Astrocyte (in vitro differentiated cells and primary cell): ENCODE results near the gene SPON2. TPM values are rescaled to one million over a fixed set of nuclear protein-coding genes. Genes with fewer than 3 reads are reported as not detected.

Source experiments
- DNase-seq: peaks from one replicate; pipeline ENCODE4 v3.0.0-alpha.2; 2010; ENCODE audit warnings: low read depth
- FAIRE-seq: peaks from 2 replicates; lab custom pipeline; 2011; peaks lifted over from hg19 to GRCh38; lab: Jason Lieb, UNC
- H2AFZ ChIP-seq: 2 replicates; pipeline ENCODE4 v1.6.0; 2012; ENCODE audit warnings: low read depth, low read length, inconsistent platforms
- H3K27ac ChIP-seq: 2 replicates; pipeline ENCODE4 v1.5.1; 2011; ENCODE audit warnings: low read depth, low read length, inconsistent platforms
- H3K27me3 ChIP-seq: 2 replicates; pipeline ENCODE4 v1.6.0; 2011; ENCODE audit warnings: low read length, inconsistent platforms; ENCODE audit not compliant: insufficient read depth
- H3K36me3 ChIP-seq: 2 replicates; pipeline ENCODE4 v1.5.1; 2011; ENCODE audit warnings: low read length, inconsistent platforms; ENCODE audit not compliant: insufficient read depth
- H3K4me1 ChIP-seq: 2 replicates; pipeline ENCODE4 v1.5.1; 2011; ENCODE audit warnings: low read length, inconsistent platforms; ENCODE audit not compliant: insufficient read depth
- H3K4me2 ChIP-seq: 2 replicates; pipeline ENCODE4 v1.6.0; 2012; ENCODE audit warnings: low read length, inconsistent platforms
- H3K4me3 ChIP-seq: 2 replicates; pipeline ENCODE4 v1.5.1; 2011; ENCODE audit warnings: low read depth, mild to moderate bottlenecking, low read length, inconsistent platforms; ENCODE audit not compliant: insufficient read depth
- H3K79me2 ChIP-seq: 2 replicates; pipeline ENCODE4 v1.6.0; 2012; ENCODE audit warnings: mild to moderate bottlenecking, low read length, inconsistent platforms; ENCODE audit not compliant: insufficient read depth
- H3K9ac ChIP-seq: 2 replicates; pipeline ENCODE4 v1.6.0; 2012; ENCODE audit warnings: mild to moderate bottlenecking, low read length, inconsistent platforms
- H3K9me3 ChIP-seq: 2 replicates; pipeline ENCODE4 v1.5.1; 2012; ENCODE audit warnings: low read depth, mild to moderate bottlenecking, low read length, inconsistent platforms; ENCODE audit not compliant: insufficient read depth
- H4K20me1 ChIP-seq: 2 replicates; pipeline ENCODE4 v1.6.0; 2012; ENCODE audit warnings: low read length, inconsistent platforms; ENCODE audit not compliant: insufficient read depth
- H3K27ac Mint-ChIP-seq: one replicate; pipeline ENCODE4 v1.8.0; 2021; ENCODE audit warnings: mild to moderate bottlenecking, mixed read lengths; ENCODE audit not compliant: unreplicated experiment
- H3K27me3 Mint-ChIP-seq: one replicate; pipeline ENCODE4 v1.8.0; 2021; ENCODE audit warnings: low read depth, mixed read lengths; ENCODE audit not compliant: unreplicated experiment
- H3K36me3 Mint-ChIP-seq: one replicate; pipeline ENCODE4 v1.8.0; 2021; ENCODE audit warnings: low read depth, mixed read lengths; ENCODE audit not compliant: unreplicated experiment
- H3K4me1 Mint-ChIP-seq: one replicate; pipeline ENCODE4 v1.8.0; 2021; ENCODE audit warnings: low read depth, mixed read lengths; ENCODE audit not compliant: unreplicated experiment
- H3K4me3 Mint-ChIP-seq: one replicate; pipeline ENCODE4 v1.8.0; 2021; ENCODE audit warnings: mild to moderate bottlenecking, moderate library complexity, mixed read lengths; ENCODE audit not compliant: unreplicated experiment
- H3K9me3 Mint-ChIP-seq: one replicate; pipeline ENCODE4 v1.8.0; 2021; ENCODE audit warnings: mild to moderate bottlenecking, mixed read lengths; ENCODE audit not compliant: unreplicated experiment
- EZH2 ChIP-seq: IDR thresholded peaks from 2 replicates; pipeline ENCODE4 v1.6.1; 2012; ENCODE audit warnings: mild to moderate bottlenecking, low read length, inconsistent platforms; ENCODE audit not compliant: insufficient read depth
- total RNA-seq: library from RNA; stranded (reverse); gene quantifications from 2 replicates; pipeline ENCODE4 v1.2.1, GENCODE V29; 2021
- TF ChIP-seq, protein P1 (sequence below): IDR thresholded peaks from 2 replicates; pipeline ENCODE4 v1.5.1; 2011; ENCODE audit warnings: low read depth, mild to moderate bottlenecking, inconsistent platforms, low read length, moderate library complexity; ENCODE audit not compliant: insufficient read depth

SPON2 gene
- total RNA-seq, 1 donor from 2014 or later, result 47.8 TPM

DNA sequence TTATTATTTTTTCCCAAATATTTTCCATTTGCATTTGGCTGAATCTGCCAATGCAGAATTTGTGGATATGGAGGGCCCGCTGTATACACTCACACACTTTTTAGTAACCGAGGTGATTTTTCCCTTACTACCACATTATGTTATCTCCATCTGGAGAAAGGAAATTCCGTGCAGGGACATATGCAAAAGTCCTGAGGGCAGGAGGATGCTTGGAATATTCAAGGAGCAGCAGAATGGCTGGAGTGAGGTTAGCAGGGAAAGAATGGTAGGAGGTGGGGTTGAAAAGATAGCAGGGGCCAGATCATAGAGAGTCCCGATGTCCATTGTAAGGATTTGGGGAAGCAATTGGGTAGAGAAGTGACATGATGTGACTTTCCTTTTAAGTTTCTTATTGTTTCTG is 47.6 kb downstream of the SPON2 start:
- Histone ChIP-seq H3K4me2 (no peak overlapping the region), H2AFZ (no peak overlapping the region), H3K27ac (no peak overlapping the region), H3K27me3 (peaks cover 11% of the 10 kb centered on the region), H3K9ac (no peak overlapping the region), H3K36me3 (no peaks in the 10 kb centered on the region), H4K20me1 (no peaks in the 10 kb centered on the region), H3K79me2 (no peaks in the 10 kb centered on the region), H3K9me3 (no peaks in the 10 kb centered on the region), H3K4me3 (no peak overlapping the region), H3K4me1 (no peaks in the 10 kb centered on the region)
- no peak overlapping the region for H3K4me3 Mint-ChIP-seq
- peaks cover 2% of the 10 kb centered on the region for H3K36me3 Mint-ChIP-seq
- DNase-seq (no peak), FAIRE-seq (no peak)
- TF ChIP-seq EZH2, result no peak
- no peak overlapping the region for H3K27ac Mint-ChIP-seq
- peaks cover 9% of the 10 kb centered on the region for H3K27me3 Mint-ChIP-seq
- peaks cover 10% of the 10 kb centered on the region for H3K4me1 Mint-ChIP-seq
- H3K9me3 Mint-ChIP-seq, result peaks cover 3% of the 10 kb centered on the region

GRCh38 chr4:1122505-1122904 is 49.9 kb downstream of the SPON2 start:
- no peaks in the 10 kb centered on the region for H3K4me1 ChIP-seq
- H3K9me3 Mint-ChIP-seq, result peaks cover 3% of the 10 kb centered on the region
- TF ChIP-seq EZH2, result no peak
- TF ChIP-seq, protein P1, sequence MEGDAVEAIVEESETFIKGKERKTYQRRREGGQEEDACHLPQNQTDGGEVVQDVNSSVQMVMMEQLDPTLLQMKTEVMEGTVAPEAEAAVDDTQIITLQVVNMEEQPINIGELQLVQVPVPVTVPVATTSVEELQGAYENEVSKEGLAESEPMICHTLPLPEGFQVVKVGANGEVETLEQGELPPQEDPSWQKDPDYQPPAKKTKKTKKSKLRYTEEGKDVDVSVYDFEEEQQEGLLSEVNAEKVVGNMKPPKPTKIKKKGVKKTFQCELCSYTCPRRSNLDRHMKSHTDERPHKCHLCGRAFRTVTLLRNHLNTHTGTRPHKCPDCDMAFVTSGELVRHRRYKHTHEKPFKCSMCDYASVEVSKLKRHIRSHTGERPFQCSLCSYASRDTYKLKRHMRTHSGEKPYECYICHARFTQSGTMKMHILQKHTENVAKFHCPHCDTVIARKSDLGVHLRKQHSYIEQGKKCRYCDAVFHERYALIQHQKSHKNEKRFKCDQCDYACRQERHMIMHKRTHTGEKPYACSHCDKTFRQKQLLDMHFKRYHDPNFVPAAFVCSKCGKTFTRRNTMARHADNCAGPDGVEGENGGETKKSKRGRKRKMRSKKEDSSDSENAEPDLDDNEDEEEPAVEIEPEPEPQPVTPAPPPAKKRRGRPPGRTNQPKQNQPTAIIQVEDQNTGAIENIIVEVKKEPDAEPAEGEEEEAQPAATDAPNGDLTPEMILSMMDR, result no peak

More at GRCh38 chr4:1122505-1122904, 49.9 kb downstream of the SPON2 start:
- no peak overlapping the region for H2AFZ ChIP-seq
- peaks cover 10% of the 10 kb centered on the region for H3K4me1 Mint-ChIP-seq
- H3K27ac ChIP-seq, result no peak overlapping the region
- H3K36me3 ChIP-seq, result no peaks in the 10 kb centered on the region
- H3K27me3 Mint-ChIP-seq, result peaks cover 9% of the 10 kb centered on the region
- DNase-seq, result no peak
- no peak overlapping the region for H3K4me3 Mint-ChIP-seq
- no peak overlapping the region for H3K9ac ChIP-seq
- peaks cover 2% of the 10 kb centered on the region for H3K36me3 Mint-ChIP-seq
- H3K27me3 ChIP-seq, result peaks cover 7% of the 10 kb centered on the region
- H3K9me3 ChIP-seq, result no peaks in the 10 kb centered on the region
- H3K4me2 ChIP-seq, result no peak overlapping the region
- FAIRE-seq, result no peak
- H4K20me1 ChIP-seq, result no peaks in the 10 kb centered on the region
- no peak overlapping the region for H3K27ac Mint-ChIP-seq
- no peaks in the 10 kb centered on the region for H3K79me2 ChIP-seq
- no peak overlapping the region for H3K4me3 ChIP-seq

Other genes with a start within 250 kb of the SPON2 start
- gene GAK, start 240.3 kb downstream of the SPON2 start, total RNA-seq, result 86.9 and 89.9 TPM in 2 replicates
- gene TMEM175, start 240.1 kb downstream of the SPON2 start, total RNA-seq, result 22.1 and 27.8 TPM in 2 replicates
- gene DGKQ, start 199.0 kb downstream of the SPON2 start, total RNA-seq, result 19.0 and 20.2 TPM in 2 replicates
- 20.5 and 27.0 TPM in 2 replicates for gene IDUA, start 185.5 kb downstream of the SPON2 start, total RNA-seq
- gene SLC26A1, start 179.2 kb downstream of the SPON2 start, total RNA-seq, result 0.34 and 0.38 TPM in 2 replicates
- gene FGFRL1, start 161.0 kb downstream of the SPON2 start, total RNA-seq, result 64.2 and 64.9 TPM in 2 replicates
- 2.0 and 2.2 TPM in 2 replicates for gene RNF212, start 59.0 kb downstream of the SPON2 start, total RNA-seq
- gene CTBP1, start 76.5 kb upstream of the SPON2 start, total RNA-seq, result 115 and 136 TPM in 2 replicates
- 73.3 and 79.3 TPM in 2 replicates for gene MAEA, start 117.3 kb upstream of the SPON2 start, total RNA-seq
- 14.2 and 14.8 TPM in 2 replicates for gene UVSSA, start 174.6 kb upstream of the SPON2 start, total RNA-seq
- not detected in 2 replicates for gene NKX1-1, start 233.9 kb upstream of the SPON2 start, total RNA-seq